GM18499 (cell line): ENCODE measurements around the gene WDR1.
"Not testable (repeated sequence)": the region's sequence is repeated elsewhere in the genome, so short reads cannot be mapped to it uniquely, and the experiment has no call there.

ENCODE experiments used
- ATAC-seq: cut with Tn5 transposase; IDR thresholded peaks from one replicate; pipeline ENCODE4 v1.9.1; 2021; ENCODE audit warnings: moderate number of reproducible peaks; ENCODE audit not compliant: insufficient read depth, unreplicated experiment

Gene WDR1

GRCh38 chr4:10134141-10134540 is 17.5 kb upstream of the WDR1 start:
- no peak for ATAC-seq

GRCh38 chr4:10131202-10131601 is 14.6 kb upstream of the WDR1 start:
- no peak for ATAC-seq

GRCh38 chr4:10130178-10130888 is 13.7 kb upstream of the WDR1 start:
- ATAC-seq: no peak

GRCh38 chr4:10129196-10130177 is 12.9 kb upstream of the WDR1 start:
- no peak for ATAC-seq

GRCh38 chr4:10128761-10129160 is 12.2 kb upstream of the WDR1 start:
- ATAC-seq: no peak

GRCh38 chr4:10127531-10127930 is 10.9 kb upstream of the WDR1 start:
- ATAC-seq: not testable (repeated sequence)

GRCh38 chr4:10124167-10124930 is 7.8 kb upstream of the WDR1 start:
- ATAC-seq: no peak

GRCh38 chr4:10123227-10124101 is 6.9 kb upstream of the WDR1 start:
- ATAC-seq: no peak

GRCh38 chr4:10122236-10122932 is 5.8 kb upstream of the WDR1 start:
- no peak for ATAC-seq

GRCh38 chr4:10121568-10122208 is 5.1 kb upstream of the WDR1 start:
- no peak for ATAC-seq

GRCh38 chr4:10120943-10121567 is 4.5 kb upstream of the WDR1 start:
- no peak for ATAC-seq

GRCh38 chr4:10119773-10120172 is 3.2 kb upstream of the WDR1 start:
- no peak for ATAC-seq

- ATAC-seq: no peak
Measured at GRCh38 chr4:10119278-10119677, 2.7 kb upstream of the WDR1 start.

- ATAC-seq: no peak
Measured at GRCh38 chr4:10118048-10119004, 1.7 kb upstream of the WDR1 start.

GRCh38 chr4:10117359-10118047 is 904 bp upstream of the WDR1 start:
- ATAC-seq: no peak

GRCh38 chr4:10115797-10116568 is 616 bp downstream of the WDR1 start:
- ATAC-seq: no peak
